Measurements from ENCODE around the gene TMEM235. TPM values are rescaled to one million over a fixed set of nuclear protein-coding genes. Genes with fewer than 3 reads are reported as not detected.
"Not testable (repeated sequence)": the region's sequence is repeated elsewhere in the genome, so short reads cannot be mapped to it uniquely, and the experiment has no call there.

The TMEM235 gene
- total RNA-seq, 3 donors from 2014 or later = not detected

DNA sequence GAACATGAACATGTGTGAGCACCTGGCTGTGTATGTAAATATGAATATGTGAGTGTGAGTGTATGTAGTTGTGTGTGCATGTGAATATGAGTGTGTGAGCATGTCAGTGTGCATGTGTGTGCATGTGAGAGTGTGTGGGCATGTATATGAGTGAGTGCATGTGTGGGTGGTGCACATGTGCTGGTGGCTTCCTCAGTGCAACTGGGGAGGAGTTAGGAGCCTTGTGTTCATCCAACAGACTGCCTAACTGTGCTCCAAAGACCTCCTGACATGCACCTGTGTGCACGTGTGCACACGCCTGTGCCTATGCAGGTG, 1.4 kb downstream of the TMEM235 start:
- intact Hi-C loops (cut with DNase I, micrococcal nuclease) = no loop called here
- no peaks in the 10 kb centered on the region for H3K4me1 ChIP-seq (ENCODE audit: low read depth)
- TF ChIP-seq, protein P1, sequence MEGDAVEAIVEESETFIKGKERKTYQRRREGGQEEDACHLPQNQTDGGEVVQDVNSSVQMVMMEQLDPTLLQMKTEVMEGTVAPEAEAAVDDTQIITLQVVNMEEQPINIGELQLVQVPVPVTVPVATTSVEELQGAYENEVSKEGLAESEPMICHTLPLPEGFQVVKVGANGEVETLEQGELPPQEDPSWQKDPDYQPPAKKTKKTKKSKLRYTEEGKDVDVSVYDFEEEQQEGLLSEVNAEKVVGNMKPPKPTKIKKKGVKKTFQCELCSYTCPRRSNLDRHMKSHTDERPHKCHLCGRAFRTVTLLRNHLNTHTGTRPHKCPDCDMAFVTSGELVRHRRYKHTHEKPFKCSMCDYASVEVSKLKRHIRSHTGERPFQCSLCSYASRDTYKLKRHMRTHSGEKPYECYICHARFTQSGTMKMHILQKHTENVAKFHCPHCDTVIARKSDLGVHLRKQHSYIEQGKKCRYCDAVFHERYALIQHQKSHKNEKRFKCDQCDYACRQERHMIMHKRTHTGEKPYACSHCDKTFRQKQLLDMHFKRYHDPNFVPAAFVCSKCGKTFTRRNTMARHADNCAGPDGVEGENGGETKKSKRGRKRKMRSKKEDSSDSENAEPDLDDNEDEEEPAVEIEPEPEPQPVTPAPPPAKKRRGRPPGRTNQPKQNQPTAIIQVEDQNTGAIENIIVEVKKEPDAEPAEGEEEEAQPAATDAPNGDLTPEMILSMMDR (IDR thresholded peaks at IDR 0.05) = no peak
- H3K4me3 ChIP-seq = no peak overlapping the region
- H3K9me3 ChIP-seq = no peaks in the 10 kb centered on the region
- DNase-seq = no peak
- no peak for ATAC-seq
- no peaks in the 10 kb centered on the region for H3K36me3 ChIP-seq (ENCODE audit: low read depth)

DNA sequence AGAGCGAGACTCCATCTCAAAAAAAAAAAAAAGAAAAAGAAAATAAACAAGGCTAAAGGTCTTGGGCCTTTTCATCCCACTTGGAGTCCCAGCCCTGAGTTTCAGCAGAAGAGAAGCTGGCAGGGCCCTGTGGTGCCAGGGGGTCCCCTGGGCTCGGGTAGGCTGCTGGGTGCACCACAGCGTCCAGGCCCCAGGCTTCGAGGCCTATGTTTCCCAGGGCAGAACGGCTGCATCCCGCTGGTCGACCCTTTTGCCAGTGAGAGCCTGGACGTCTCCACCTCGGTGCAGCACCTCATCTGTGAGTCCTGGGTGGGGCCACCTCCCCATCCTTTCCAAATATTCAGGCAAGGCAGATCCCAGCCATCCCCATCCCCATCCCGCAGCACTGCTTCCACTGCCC, 2.2 kb downstream of the TMEM235 start:
- intact Hi-C loops (cut with DNase I, micrococcal nuclease) = no loop called here
- TF ChIP-seq, protein P1 (IDR thresholded peaks at IDR 0.05) = no peak
- H3K4me1 ChIP-seq (ENCODE audit: low read depth) = no peaks in the 10 kb centered on the region
- ATAC-seq = no peak
- H3K36me3 ChIP-seq (ENCODE audit: low read depth) = no peaks in the 10 kb centered on the region
- no peaks in the 10 kb centered on the region for H3K9me3 ChIP-seq
- H3K4me3 ChIP-seq = no peak overlapping the region
- DNase-seq = no peak

DNA sequence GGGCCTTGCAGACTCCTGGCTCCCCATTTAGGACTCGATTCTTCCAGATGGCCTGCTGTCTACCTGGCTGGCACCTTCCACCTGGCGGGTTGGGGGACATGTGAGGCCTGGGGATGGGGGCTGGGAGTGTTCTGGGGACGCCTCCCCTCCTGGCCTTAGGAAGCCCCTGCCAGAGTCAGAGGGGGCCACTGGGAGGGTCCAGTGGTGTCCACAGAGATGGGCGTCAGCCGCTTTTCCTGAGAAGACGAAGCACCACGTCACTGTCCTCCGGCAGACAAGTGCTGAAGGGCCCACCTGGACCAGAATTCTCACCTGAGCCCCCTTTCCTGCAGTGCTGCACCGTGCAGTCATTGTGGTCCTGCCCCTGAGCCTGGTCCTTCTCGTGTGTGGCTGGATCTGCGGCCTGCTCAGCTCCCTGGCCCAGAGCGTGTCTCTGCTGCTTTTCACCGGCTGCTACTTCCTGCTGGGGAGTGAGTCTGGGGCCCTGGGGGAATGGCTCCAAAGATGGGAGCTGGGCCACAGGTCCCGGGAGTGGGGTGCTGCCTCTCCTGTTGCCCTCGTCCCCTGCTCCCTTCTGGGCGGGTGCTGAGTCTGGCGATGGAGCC, 2.9 kb downstream of the TMEM235 start:
- Histone ChIP-seq H3K36me3 (ENCODE audit: low read depth) (no peaks in the 10 kb centered on the region), H3K9me3 (no peaks in the 10 kb centered on the region), H3K4me3 (no peak overlapping the region), H3K4me1 (ENCODE audit: low read depth) (no peaks in the 10 kb centered on the region)
- no peak for DNase-seq
- TF ChIP-seq, protein P1 (IDR thresholded peaks at IDR 0.05) = no peak
- intact Hi-C loops (cut with DNase I, micrococcal nuclease) = no loop called here
- no peak for ATAC-seq

DNA sequence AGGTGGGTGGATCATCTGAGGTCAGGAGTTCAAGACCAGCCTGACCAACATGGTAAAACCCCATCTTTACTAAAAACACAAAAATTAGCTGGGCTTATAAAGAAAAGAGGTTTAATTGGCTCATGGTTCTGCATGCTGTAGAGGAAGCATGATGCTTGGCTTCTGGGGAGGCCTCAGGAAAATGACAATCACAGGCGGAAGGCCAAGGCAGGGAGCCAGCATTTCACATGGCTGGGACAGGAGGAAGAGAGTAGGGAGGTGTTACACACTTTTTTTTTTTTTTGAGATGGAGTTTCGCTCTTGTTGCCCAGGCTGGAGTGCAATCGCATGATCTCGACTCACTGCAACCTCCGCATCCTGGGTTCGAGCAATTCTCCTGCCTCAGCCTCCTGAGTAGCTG, 3.6 kb downstream of the TMEM235 start:
- DNase-seq; intact Hi-C loops (cut with DNase I, micrococcal nuclease); H3K4me1 ChIP-seq (ENCODE audit: low read depth); ATAC-seq; H3K4me3 ChIP-seq; H3K36me3 ChIP-seq (ENCODE audit: low read depth); H3K9me3 ChIP-seq: not testable (repeated sequence)

DNA sequence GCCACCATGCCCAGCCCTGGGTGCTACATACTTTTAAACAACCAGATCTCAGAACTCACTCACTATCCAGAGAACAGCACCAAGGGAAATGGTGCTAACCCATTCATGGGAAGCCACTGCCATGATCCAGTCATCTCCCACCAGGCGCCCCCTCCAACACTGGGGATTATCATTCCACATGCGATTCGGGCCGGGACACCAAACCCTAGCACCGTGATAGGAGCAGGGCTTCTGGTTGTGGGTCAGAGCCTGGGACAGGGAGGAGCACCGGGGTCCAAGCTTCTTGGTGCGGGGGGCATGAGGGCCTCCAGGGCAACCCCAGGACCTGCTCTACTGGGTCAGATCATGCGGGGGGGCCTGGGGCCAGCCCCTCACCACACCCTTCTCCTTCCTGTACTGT, 4.5 kb downstream of the TMEM235 start:
- DNase-seq (no peak), ATAC-seq (no peak)
- no peaks in the 10 kb centered on the region for H3K9me3 ChIP-seq
- no peaks in the 10 kb centered on the region for H3K36me3 ChIP-seq (ENCODE audit: low read depth)
- TF ChIP-seq, protein P1 (IDR thresholded peaks at IDR 0.05) = no peak
- intact Hi-C loops (cut with DNase I, micrococcal nuclease) = no loop called here
- H3K4me3 ChIP-seq = no peak overlapping the region
- no peaks in the 10 kb centered on the region for H3K4me1 ChIP-seq (ENCODE audit: low read depth)

DNA sequence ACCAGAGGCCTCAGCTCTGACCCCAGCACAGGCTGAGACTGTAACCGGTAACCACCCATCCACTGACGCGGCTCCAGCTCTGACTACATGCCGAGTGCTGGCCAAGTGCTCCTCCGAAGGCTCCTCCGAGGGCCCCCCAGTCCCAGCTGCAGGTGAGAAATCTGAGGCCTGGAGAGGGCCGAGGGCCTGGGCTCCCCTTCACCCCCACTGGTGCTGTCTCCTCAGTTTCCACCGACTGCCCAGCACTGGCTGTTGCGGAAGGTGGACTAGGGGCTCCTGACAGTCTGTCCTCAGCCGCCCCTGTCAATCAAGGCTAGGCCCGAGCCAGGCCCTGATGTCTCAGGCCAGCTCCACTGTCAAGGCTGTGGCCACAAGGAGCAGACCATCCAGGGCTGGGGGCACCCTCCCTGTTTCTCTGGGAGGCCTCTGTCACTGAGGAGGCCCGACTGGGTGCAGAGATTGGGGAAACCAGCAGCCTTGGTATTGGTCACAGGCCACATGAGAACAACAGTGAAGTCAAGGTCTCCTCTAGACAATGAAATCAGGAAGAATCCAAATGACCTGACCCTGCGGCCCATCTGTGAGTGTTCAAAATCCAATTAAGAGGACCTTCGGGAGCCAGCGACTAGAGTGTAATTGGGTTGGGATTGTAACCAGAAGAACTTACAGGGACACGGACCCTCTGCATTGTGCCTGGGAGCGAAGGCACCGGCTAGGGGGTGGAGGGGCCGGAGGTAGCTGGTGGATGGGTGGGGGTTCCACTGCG, 5.1 kb downstream of the TMEM235 start:
- TF ChIP-seq, protein P1 (IDR thresholded peaks at IDR 0.05) = no peak
- Histone ChIP-seq H3K36me3 (ENCODE audit: low read depth) (no peaks in the 10 kb centered on the region), H3K4me1 (ENCODE audit: low read depth) (no peaks in the 10 kb centered on the region), H3K4me3 (no peak overlapping the region), H3K9me3 (no peaks in the 10 kb centered on the region)
- no peak for ATAC-seq
- no peak for DNase-seq
- intact Hi-C loops (cut with DNase I, micrococcal nuclease) = no loop called here

Data from mucosa of descending colon (tissue), 3 donors.